Body of pancreas (tissue), 4 donors: ENCODE data around the gene IFNG-AS1. TPM values are rescaled to one million over a fixed set of nuclear protein-coding genes. Genes with fewer than 3 reads are reported as not detected.

Experiments
- ATAC-seq: fragments of 150-250 bp; one replicate; pipeline ENCODE4 v1.9.1; 2016
- DNase-seq, 4 donors: peaks; one replicate each; pipeline ENCODE4 v3.0.0-alpha.2; 2019
- H3K27ac ChIP-seq, 4 donors: fragments of 200-600 bp; sonication (generic); 1 replicate in 3 of 4; 2 replicates in 1 of 4; pipeline versions ENCODE4 v1.5.1 to v1.6.1; 2016 to 2019; ENCODE audit warnings: mild to moderate bottlenecking in 1 of 4, mixed read lengths in 1 of 4, moderate library complexity in 1 of 4
- H3K27me3 ChIP-seq, 2 donors: fragments of 200-600 bp; sonication (generic); one replicate each; pipeline ENCODE4 v1.6.0; 2016; ENCODE audit warnings: mild to moderate bottlenecking in 1 of 2
- H3K36me3 ChIP-seq, 2 donors: fragments of 200-600 bp; sonication (generic); replicated peaks in 1 of 2; 2 replicates each; pipeline ENCODE4 v1.5.1; 2016; ENCODE audit warnings: low read depth in 2 of 2; ENCODE audit not compliant: insufficient read depth in 1 of 2
- H3K4me1 ChIP-seq: fragments of 200-600 bp; sonication (generic); one replicate; pipeline ENCODE4 v1.6.0; 2016
- H3K4me3 ChIP-seq, 2 donors: fragments of 200-600 bp; sonication (generic); 1 replicate in 1 of 2; 2 replicates in 1 of 2; pipeline ENCODE4 v1.5.1; 2016 to 2019
- H3K9me3 ChIP-seq, 3 donors: fragments of 200-600 bp; sonication (generic); 1 replicate in 2 of 3; 2 replicates in 1 of 3; pipeline ENCODE4 v1.5.1; 2016
- CTCF ChIP-seq, 7 experiments: fragments of 450-650 bp in 4 of 7; fragments of 200-600 bp in 3 of 7; sonication (generic) in 3 of 7; IDR thresholded peaks; one replicate each; pipeline ENCODE4 v1.5.1; 2016 to 2019; ENCODE audit warnings: antibody characterized with exemption in 7 of 7
- POLR2A ChIP-seq, 3 donors: fragments of 450-650 bp; IDR thresholded peaks; one replicate each; pipeline ENCODE4 v1.6.1; 2016; ENCODE audit warnings: antibody characterized with exemption in 3 of 3, mild to moderate bottlenecking in 2 of 3
- WGBS, 2 donors: methylation state at CpG; one replicate each; pipeline ENCODE4 v1.1.5; 2017; 5-methylcytosine and 5-hydroxymethylcytosine counted together
- intact Hi-C: fragments of 100-400 bp; cut with DNase I; formaldehyde crosslinking; loops from one replicate; pipeline ENCODE4 v1.15.1; 2023
- total RNA-seq, 2 donors: library from RNA; depleted of rRNA; stranded (reverse); fragments of >200 nt; gene quantifications; one replicate each; pipeline ENCODE4 v1.1.0, GENCODE V29; 2016

Gene IFNG-AS1
- total RNA-seq, 2 donors from 2014 or later: not detected

GRCh38 chr12:68048648-68049297 lies 59.5 kb downstream of the IFNG-AS1 start:
- H3K4me3 ChIP-seq: no peak overlapping the region
- intact Hi-C loops: no loop called here
- H3K9me3 ChIP-seq: no peaks in the 10 kb centered on the region
- H3K27ac ChIP-seq: no peak overlapping the region
- DNase-seq (no peak), ATAC-seq (no peak)
- TF ChIP-seq CTCF (IDR thresholded peaks at IDR 0.05) (no peak), POLR2A (IDR thresholded peaks at IDR 0.05) (no peak)
- H3K36me3 ChIP-seq: no peaks in the 10 kb centered on the region
- H3K27me3 ChIP-seq: no peaks in the 10 kb centered on the region
- no peaks in the 10 kb centered on the region for H3K4me1 ChIP-seq
- 48 to 66% methylated on average over 1 of the region's 1 CpG for WGBS, 2 donors

- Histone ChIP-seq H3K36me3 (no peaks in the 10 kb centered on the region), H3K9me3 (peaks cover 0 to 4% (median 0%) of the 10 kb centered on the region in 3 donors), H3K27ac (no peak overlapping the region), H3K27me3 (no peaks in the 10 kb centered on the region), H3K4me1 (no peaks in the 10 kb centered on the region), H3K4me3 (no peak overlapping the region)
- TF ChIP-seq CTCF (IDR thresholded peaks at IDR 0.05): no peak
- no peak for TF ChIP-seq POLR2A (IDR thresholded peaks at IDR 0.05)
- intact Hi-C loops: no loop called here
- DNase-seq (no peak), ATAC-seq (no peak)
- 77 to 78% methylated on average over 2 of the region's 2 CpGs for WGBS, 2 donors
Observed at GRCh38 chr12:68056300-68056699, 67.1 kb downstream of the IFNG-AS1 start.

DNA sequence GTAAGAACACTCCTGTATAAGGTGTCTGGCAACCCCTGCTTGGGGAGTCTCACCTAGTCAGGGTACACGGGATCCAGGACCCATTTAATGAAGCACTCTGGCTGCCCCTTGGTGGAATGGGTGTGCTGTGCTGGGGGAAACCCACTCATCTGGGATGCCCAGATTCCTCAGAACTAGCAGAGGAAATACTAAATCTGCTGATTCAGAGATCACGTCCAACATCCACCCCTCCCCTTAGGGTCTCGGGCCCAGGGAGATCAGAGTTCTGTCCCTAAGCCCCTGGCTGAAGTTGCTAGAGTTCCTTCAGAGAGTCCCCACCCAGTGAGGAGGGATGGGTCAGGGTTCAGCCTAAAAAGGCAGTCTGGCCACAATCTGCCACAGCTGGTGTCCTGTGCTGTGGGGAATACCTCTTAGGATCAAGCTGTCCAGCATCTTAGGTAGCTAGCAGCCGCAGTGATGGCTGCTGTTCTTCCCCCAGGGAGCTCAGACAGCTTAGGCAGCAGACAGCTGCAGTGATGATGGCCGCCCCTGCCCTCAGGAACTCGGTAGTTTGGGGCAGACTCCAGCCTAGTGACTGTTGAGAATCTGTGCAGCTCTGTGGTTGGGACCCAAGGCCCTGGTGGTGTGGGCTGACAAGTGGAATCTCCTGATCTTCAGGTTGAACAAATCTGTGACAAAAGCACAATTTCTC lies 74.8 kb downstream of the IFNG-AS1 start:
- TF ChIP-seq POLR2A (IDR thresholded peaks at IDR 0.05): no peak
- no peak for TF ChIP-seq CTCF (IDR thresholded peaks at IDR 0.05)
- 54 to 74% methylated on average over 3 to 6 of the region's 6 CpGs for WGBS, 2 donors
- intact Hi-C loops: no loop called here
- H3K9me3 ChIP-seq: peaks cover 0 to 12% (median 0%) of the 10 kb centered on the region in 3 donors
- no peaks in the 10 kb centered on the region for H3K36me3 ChIP-seq
- H3K27me3 ChIP-seq: no peaks in the 10 kb centered on the region
- H3K27ac ChIP-seq: no peak overlapping the region
- no peaks in the 10 kb centered on the region for H3K4me1 ChIP-seq
- ATAC-seq: no peak
- DNase-seq: no peak
- no peak overlapping the region for H3K4me3 ChIP-seq

DNA sequence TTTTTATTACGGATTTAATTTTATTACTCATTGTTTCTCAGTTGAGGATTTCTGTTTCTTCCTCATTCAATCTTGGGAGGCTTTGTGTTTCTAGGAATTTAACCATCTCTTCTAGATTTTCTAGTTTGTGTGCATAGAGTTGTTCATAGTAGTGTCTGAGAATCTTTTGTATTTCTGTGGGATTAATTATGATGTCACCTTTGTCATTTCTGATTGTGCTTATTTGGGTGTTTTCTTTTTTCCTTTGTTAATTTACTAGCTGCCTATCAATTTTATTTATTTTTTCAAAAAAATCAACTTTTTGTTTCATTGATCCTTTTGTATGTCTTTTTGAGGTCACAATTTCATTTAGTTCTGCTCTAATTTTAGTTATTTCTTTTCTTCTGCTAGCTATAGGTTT lies 75.9 kb downstream of the IFNG-AS1 start:
- ATAC-seq (no peak), DNase-seq (no peak)
- H3K27ac ChIP-seq: no peak overlapping the region
- 78 to 79% methylated on average over 1 of the region's 1 CpG for WGBS, 2 donors
- TF ChIP-seq CTCF (IDR thresholded peaks at IDR 0.05) (no peak), POLR2A (IDR thresholded peaks at IDR 0.05) (no peak)
- H3K9me3 ChIP-seq: peaks cover 0 to 8% (median 0%) of the 10 kb centered on the region in 3 donors
- no peaks in the 10 kb centered on the region for H3K36me3 ChIP-seq
- no peaks in the 10 kb centered on the region for H3K4me1 ChIP-seq
- no peak overlapping the region for H3K4me3 ChIP-seq
- intact Hi-C loops: no loop called here
- H3K27me3 ChIP-seq: no peaks in the 10 kb centered on the region
